Activated CD4-positive, alpha-beta T cell treated with anti-CD3 and anti-CD28 coated beads for 1 hour (primary cell): ENCODE data around the gene ABCC1.

Source experiments
- DNase-seq: peaks from one replicate; pipeline ENCODE4 v3.0.0-alpha.2; 2020

ABCC1 gene

DNA sequence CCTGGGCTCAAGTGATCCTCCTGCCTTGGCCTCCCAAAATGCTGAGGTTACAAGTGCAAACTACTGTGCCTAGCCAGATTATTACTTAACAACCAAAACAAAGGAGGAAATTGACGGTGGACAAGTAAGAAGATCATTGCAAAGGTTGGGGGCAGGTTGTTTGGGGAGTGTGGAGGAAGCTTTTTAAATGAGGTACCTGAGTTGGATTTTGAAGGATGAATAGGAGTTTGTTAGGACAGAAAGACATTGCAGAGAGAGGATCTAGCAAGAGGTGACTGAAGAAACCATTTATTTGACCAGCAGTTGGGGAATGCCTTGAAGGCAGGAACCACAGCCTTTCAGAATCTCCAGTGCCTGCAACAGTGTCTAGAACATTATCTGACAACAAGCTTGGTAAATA is 51.3 kb downstream of the ABCC1 start:
- no peak for DNase-seq

DNA sequence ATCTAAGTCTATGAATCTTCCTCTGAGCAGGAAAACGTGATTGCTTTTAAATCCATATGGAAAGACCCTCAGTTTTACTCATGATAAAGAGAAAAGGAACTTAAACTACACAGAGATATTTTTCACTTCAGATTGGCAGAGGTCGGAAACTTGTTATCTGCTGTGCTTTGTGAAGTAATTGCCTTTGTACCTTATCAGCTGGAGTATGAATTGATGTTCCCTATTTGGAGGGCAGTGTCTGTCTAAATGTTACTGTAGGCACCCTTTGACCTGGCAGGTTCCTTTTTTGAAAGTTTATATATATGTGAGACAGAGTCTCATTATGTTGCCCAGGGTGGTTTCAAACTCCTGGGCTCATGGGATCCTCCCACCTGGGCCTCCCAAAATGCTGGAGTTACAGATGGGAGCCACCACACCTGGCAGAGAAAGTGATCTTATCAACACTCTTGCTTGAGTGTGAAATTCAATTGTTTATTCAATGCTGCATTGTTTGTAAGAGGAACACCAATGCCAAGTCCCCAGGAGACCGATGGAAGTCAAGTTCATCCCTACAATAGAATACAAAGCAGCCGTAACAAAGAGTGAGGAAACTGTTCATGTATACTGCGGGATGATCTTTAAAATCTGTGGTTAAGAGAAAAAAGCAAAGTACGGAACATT is 52.3 kb downstream of the ABCC1 start:
- no peak for DNase-seq

DNA sequence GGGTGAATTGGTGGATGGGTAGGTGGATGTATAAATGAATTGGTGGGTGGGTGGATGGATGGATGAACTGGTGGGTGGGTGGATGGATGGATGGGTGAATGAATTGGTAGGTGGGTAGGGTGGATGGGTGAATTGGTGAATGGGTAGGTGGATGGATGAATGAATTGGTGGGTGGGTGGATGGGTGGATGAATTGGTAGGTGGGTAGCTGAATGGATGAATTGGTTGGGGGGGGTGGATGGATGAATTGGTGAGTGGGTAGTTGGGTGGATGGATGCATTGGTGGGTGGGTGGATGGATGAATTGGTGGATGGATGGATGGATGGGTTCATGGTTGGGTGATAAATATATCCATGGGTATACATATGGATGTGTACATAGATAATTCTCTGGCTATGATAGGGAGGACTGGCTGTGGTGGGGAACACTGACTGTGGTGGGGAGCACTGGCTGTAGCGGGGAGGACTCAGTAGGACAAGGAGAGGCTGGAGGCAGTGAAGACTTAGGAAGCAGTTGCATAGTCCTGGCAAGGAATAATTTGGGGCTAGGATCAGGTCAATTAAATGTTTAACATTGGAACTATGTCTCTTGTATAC is 54.4 kb downstream of the ABCC1 start:
- no peak for DNase-seq

DNA sequence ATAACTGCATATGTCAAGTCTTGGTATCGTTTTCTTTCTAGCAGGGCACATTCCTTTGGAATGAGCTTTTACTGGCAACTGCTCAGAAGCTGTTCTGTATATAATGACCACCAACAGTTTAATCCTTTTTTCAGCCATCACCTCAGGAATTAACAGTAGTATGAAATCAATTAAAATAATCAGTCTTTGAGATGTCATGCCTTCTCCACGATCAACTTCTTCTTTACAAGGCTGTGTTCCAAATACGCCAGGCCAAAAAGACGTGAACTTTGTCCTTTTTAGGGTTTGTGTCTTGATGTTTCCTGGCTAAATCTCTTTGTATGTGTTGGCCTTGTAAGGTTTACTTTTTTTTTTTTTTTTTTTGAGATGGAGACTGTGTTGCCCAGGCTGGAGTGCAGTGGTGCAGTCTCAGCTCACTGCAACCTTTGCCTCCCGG is 54.9 kb downstream of the ABCC1 start:
- DNase-seq = no peak

DNA sequence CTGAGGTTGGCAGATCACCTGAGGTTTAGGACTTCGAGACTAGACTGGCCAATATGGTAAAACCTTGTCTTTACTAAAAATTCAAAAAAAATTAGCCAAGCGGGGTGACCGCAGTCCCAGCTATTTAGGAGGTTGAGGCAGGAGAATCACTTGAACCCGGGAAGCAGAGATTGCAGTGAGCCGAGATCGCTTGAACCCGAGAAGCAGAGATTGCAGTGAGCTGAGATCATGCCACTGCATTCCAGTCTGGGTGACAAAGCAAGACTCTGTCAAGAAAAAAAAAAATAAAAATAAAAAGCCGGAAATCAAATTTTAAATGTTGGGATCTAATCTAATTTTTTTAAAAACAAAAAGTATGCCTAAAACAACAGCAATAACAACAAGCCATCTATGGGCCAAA is 56.3 kb downstream of the ABCC1 start:
- DNase-seq = no peak

DNA sequence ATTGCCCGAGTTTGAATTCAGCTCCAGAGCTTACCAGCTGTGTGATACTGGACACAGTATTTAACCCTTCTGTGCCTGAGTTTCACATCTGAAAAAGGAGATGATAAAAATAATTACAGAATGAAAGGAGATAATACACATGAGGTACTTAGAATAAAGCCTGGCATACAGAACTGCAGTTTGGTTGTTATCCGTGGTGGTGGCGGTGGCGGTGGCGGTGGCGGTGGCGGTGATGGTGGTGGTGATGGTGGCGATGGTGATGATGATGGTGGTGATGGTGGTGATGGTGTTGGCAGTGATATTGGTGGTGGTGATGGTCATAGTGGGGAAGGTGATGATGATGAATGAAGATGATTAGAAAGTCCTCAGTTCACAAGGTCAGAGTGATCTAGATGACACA is 57.2 kb downstream of the ABCC1 start:
- no peak for DNase-seq

DNA sequence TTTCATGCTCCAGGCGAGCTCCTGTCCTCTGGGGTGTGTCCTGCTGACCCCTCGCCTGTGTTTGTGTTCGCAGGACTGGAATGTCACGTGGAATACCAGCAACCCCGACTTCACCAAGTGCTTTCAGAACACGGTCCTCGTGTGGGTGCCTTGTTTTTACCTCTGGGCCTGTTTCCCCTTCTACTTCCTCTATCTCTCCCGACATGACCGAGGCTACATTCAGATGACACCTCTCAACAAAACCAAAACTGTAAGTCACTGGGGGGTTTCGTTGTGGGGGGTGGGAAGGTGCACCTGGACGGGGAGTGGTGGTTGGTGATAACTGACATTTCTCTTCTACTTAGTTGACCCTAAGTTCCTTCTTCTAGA is 58.3 kb downstream of the ABCC1 start:
- DNase-seq = no peak

DNA sequence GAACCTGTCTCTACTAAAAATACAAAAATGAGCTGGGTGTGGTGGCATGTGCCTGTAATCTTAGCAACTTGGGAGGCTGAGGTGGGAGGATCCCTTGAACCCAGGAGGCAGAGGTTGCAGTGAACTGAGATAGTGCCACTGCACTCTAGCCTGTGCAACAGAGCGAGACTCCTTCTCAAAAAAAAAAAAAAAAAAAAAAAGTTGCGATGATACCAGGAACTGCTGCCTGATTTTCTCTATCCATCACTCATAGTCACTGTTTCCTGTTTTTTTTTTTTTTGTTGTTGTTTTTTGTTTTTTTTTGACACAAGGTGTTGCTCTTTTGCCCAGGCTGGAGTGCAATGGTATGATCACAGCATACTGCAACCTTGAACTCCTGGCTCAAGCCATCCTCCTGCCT is 59.2 kb downstream of the ABCC1 start:
- DNase-seq = no peak

DNA sequence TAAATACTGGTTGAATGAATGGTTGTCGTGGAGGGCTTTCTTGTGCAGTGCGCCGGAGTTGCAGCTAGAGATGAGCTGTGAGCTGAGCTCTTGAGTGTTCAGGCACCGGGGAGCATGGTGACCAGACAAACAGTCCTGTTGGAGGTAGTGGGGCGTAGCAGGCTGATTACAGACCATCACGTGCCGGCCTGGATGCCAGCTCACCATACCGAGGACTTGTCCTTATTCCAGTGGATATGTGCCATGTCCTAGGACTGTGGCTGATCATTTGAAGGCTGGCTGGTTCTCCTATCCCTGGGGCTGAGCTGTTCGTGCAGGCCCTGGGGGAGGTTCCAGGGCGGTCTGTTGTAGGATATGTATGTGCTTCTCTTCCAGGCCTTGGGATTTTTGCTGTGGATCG is 60.0 kb downstream of the ABCC1 start:
- no peak for DNase-seq

DNA sequence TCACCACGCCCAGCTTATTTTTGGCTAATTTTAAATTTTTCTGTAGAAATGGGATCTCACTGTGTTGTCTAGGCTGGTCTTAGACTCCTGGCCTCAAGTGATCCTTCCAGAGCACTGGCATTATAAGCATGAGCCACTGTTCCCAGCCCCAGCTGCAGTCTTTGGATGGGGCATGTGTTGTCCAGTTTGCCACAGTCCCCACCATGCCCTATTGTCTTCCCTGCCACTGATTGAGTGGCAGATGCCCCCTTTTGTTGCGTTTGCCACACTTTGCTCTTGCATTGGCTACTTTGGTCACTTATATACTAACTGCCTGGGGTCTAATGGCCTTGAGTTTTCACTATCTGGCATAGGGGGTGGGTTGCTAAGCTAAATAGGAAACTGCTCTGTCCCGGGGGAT is 60.8 kb downstream of the ABCC1 start:
- no peak for DNase-seq

DNA sequence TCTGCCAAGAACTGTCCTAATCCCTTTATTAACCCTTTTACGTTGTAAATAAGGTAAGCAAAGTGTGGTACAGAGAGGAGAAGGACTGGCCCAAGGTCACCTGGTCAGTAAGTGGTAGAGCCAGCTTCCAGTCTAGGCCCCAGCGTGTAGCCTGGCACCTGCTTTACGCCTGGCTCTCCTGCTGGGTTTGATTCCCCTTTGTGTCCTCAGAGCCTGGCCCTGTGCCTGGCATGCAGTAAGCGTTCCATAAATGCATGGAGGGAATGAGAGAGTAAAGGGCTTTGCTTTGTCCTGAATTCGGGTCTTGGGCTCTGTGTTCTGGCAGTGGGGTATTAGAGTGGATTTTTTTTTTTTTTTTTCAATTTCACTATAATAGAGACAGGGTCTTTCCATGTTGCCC is 62.7 kb downstream of the ABCC1 start:
- no peak for DNase-seq

DNA sequence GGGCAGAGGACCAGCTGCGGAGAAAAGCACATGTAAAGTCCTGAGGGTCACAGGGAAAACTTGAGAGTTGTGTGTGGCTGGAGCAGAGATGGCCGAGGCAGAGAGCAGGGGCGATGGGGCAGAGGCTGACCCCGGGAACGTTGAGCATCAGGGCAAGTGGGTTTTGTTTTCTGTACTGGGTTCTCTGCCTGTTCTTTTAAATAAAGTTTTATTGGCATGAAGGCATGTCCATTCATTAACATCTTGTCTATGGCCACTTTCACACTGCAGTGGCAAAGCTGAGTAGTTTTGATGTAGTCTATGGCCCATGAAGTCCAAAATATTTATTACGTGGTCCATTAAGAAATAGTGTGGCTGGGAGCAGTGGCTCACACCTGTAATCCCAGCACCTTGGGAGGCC is 64.4 kb downstream of the ABCC1 start:
- DNase-seq = no peak

DNA sequence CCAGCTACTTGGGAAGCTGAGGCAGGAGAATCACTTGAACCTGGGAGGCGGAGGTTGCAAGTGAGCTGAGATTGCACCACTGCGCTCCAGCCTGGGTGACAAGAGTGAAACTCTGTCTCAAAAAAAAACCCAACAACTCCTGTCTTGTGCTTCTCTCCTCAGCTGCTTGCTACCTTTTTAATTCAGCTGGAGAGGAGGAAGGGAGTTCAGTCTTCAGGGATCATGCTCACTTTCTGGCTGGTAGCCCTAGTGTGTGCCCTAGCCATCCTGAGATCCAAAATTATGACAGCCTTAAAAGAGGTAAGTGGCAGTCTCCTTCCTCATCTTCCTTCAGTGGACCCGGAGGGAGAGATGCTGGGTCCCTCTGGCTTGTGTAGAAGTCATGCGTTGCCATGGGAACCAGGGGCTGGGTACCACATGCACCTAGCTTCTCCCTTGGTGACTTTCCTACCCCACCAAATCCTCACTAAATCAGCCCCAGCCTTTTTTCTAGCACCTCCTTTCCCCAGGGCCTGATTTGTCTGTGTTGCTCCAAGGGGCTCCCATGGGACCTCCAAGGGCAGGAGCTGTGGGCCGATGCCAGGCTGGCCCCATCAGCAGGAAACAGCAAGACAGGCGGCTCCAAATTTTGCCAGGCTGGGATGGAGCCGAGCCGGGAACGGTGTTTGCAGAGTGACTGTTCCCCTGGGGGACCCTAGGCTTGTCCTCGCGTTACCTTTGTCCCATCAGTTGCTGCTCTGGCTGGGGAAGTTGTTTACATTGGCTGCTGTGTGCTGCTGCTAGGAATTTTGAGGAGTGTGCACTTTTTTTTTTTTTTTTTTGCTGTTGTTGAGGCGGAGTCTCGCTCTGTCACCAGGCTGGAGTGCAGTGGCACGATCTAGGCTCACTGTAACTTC is 65.2 kb downstream of the ABCC1 start:
- DNase-seq = no peak

DNA sequence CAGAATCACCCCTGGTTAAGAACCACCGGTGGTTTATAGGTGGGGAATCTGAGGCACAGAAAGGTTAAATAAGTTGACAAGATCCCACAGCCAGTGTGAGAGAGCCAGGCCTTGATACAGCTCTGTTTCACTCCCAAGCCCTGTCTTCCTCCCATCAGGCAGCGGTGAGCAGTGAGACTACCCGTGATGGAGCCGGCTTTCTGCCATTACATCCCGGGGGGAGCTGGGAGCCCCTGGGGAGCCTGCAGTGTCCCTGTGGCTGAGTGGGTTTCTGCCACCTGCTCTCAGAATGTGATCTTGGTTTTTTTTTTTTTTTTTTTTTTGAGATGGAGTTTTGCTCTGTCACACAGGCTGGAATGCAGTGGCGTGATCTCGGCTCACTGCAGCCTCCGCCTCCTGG is 66.4 kb downstream of the ABCC1 start:
- DNase-seq = no peak

DNA sequence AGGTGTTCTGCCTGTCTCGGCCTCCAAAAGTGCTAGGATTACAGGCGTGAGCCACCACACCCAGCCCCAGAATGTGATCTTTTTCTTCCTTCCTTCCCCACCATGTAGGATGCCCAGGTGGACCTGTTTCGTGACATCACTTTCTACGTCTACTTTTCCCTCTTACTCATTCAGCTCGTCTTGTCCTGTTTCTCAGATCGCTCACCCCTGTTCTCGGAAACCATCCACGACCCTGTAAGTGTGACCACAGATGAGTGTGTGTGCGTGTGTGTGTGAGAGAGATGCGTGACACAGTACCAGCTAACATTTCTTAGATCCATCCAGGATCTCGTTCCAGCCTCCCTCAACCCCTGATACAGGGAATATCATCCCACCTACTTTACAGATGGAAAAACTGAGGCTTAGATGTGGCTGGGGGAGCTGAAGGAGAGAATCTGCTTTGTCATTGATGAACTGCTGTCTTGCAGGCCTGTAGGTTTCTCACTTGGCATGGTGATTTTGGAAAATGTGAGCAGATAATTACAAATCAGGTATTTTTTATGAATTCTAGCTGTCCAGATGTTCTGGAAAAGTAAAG is 67.1 kb downstream of the ABCC1 start:
- no peak for DNase-seq

DNA sequence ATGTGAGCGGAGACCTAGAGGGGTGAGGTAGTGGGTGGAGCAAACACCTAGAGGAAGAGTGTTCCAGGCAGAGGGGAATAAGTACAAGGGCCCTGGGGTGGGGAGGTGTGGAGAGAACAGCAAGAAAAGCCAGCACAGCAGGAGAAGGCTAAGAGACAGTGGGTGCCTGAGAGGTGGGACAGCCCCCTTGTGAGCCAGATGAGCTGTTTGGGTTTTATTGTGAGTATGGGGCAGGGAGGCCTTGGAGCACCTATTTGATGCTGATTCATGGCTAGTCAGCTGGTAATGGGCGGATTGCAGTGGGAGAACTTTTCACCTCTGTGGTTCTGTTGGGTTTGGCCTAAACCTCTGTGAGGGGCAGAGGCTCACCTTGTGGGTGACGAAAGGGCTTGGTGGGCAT is 68.4 kb downstream of the ABCC1 start:
- no peak for DNase-seq

DNA sequence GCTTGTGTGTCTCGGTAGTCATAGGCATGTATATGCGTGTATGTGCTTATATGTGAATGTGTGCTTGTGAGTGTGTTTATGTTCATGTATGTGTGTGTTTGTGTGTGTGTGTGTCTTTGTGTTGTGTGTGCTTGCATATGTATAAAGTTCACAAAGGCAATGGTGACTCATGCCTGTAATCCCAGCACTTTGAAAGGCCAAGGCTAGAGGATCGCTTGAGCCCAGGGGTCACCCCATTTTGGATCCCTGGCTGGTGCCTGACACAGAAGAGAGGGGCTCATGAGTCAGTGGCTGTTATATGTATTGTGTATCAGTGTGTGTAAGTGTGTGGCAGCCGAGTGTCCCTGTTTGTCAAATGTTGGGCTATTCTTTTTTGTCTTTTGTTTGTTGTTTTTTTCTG is 69.3 kb downstream of the ABCC1 start:
- DNase-seq = no peak

DNA sequence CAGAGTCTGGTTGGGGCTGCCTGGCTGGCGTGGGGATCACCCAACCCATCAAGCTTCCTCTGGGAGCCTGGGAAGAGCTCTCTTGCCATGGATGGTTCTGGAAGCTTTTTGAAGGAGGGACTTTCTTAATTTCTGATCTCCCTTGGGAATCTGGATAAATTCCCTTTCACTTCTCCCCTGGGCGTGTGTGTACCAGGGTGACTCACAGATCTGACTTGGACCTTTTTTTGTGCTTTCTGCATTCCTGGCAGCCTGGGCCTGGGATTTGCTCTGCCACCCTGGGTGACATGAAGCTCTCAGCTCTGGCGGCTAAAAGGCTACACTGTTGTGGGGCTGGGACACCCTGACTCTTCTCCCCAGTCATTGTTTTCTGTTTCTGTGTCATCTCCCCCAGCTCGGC is 70.1 kb downstream of the ABCC1 start:
- DNase-seq = no peak

DNA sequence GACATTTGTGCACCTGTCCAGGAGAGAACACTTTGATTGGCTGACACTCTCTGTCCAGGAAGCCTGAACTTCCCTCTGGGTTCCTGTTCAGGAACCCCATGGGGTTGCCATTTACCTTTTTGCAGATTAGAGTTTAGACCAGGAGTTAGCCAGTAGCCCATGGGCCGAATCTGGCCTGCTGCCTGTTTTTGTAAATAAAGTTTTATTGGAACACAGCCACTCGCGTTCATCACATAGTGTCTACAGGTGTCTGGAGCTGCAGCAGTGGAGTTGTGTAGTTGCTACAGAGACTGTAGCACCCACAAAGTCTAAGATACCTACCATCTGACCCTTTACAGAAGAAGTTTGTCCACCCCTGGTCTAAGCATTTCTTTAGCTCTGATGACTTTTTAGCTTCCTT is 70.9 kb downstream of the ABCC1 start:
- DNase-seq = no peak

DNA sequence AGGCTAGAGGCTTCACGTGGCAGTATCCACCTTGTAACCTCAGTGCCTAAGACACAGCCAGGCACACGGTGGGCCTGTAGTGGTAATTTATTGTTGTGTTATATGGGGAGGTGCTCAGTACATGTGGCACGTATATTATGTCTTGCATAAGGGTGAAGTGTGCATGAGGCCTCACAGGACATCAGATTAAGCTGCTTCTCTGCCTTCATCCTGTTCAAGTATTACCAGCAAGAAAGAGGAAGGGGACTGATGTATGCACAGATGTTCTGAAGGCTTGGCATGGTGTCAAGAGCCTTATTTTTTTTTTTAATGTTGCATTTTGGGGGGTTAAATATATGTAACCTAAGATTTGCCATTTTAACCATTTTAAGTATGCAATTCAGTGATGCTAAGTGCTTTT is 71.6 kb downstream of the ABCC1 start:
- no peak for DNase-seq

DNA sequence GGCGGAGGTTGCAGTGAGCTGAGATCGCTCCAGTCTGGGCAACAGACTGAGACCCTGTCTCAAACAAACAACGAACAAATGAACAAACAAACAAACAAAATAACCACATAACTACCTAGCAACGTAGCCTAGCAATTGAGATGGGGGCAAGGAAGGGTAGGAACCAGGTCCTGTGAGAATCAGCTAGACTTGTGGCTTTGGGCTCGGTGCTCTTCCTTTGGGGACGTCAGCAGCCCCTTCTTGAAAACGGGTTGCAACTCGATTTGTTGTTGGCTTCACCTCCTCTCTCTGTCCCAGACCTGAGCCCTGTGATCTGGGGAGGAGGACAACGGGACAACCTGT is 72.2 kb downstream of the ABCC1 start:
- DNase-seq = no peak

DNA sequence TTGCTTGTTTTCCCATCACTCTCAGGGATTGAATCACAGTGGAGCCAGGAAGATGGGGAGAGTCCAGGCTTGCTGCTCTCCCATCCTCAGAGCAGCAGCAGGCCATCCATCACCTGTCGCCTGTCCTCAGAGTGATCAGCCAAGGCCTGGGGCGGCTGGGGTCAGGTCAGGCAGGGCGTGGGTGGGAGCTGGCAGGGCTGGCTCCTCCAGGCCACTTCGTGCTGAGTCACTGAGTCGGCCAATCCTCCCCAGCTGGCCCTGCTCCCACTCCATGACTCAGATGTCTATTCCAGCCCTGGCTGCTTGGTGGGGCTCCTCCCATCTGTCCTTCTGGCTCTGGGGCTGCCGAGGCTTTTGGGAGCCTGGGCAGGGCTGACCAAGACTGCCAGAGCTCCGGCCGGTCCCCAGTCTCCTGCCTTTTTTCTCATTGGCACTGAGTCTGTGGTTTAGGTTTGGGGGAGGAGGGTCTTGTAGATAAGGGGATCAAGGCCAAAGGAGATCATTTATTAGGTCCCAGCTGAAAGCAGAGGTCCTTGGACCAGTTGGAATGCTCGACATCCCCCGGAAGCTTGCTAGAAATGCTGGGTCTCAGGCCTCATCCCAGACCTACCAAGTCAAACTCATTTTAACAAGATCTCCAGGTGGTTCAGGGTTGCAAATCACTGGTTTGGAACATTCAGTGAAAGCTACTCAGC is 72.7 kb downstream of the ABCC1 start:
- DNase-seq = no peak

DNA sequence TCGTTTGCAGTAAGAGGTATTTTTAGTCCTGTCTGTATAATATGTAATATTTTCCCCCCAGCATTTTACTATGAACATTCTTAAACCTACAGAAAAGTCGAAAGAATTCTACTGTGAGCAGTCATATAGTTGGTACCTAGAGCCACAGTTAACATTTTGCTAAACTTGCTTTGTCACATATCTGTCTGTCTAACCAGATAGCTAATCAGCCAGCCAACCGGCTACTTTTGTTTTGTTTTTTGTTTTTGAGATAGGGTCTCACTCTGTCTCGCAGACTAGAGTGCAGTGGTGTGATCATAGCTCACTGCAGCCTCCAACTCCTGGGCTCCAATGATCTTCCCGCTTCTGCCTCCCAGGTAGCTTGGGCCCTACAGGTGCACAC is 73.3 kb downstream of the ABCC1 start:
- DNase-seq = no peak
